Esophagus squamous epithelium (tissue), 5 donors: ENCODE measurements around the gene ADAM22. TPM values are rescaled to one million over a fixed set of nuclear protein-coding genes. Genes with fewer than 3 reads are reported as not detected.

Source experiments
- DNase-seq: peaks from one replicate; lab custom pipeline; 2025; lab: John Stamatoyannopoulos, UW
- H3K27ac ChIP-seq, 4 donors: fragments of 200-600 bp; sonication (generic); one replicate each; pipeline ENCODE4 v1.5.1; 2016 to 2019; ENCODE audit warnings: mild to moderate bottlenecking in 1 of 4
- H3K27me3 ChIP-seq, 4 donors: fragments of 200-600 bp; sonication (generic); 1 replicate in 3 of 4; 2 replicates in 1 of 4; pipeline versions ENCODE4 v1.5.1 to v1.6.0; 2017 to 2021; ENCODE audit warnings: antibody characterized with exemption in 1 of 4
- H3K36me3 ChIP-seq, 3 donors: fragments of 200-600 bp; sonication (generic); one replicate each; pipeline ENCODE4 v1.5.1; 2016 to 2019
- H3K4me1 ChIP-seq, 3 donors: fragments of 200-600 bp; sonication (generic); one replicate each; pipeline ENCODE4 v1.5.1; 2017 to 2019
- H3K4me3 ChIP-seq, 4 donors: fragments of 200-600 bp; sonication (generic); 1 replicate in 3 of 4; 2 replicates in 1 of 4; pipeline ENCODE4 v1.5.1; 2016 to 2019; ENCODE audit warnings: mild to moderate bottlenecking in 2 of 4, moderate library complexity in 1 of 4
- H3K9me3 ChIP-seq, 3 donors: fragments of 200-600 bp; sonication (generic); one replicate each; pipeline ENCODE4 v1.5.1; 2016 to 2019
- POLR2A ChIP-seq, 4 donors: fragments of 450-650 bp; IDR thresholded peaks; one replicate each; pipeline ENCODE4 v1.6.1; 2017; ENCODE audit warnings: antibody characterized with exemption in 4 of 4, mild to moderate bottlenecking in 4 of 4, moderate library complexity in 3 of 4
- WGBS, 2 donors: methylation state at CpG; one replicate each; pipeline ENCODE4 v1.1.5; 2018; 5-methylcytosine and 5-hydroxymethylcytosine counted together
- intact Hi-C: fragments of 100-400 bp; cut with DNase I; formaldehyde crosslinking; loops from one replicate; pipeline ENCODE4 v1.15.0; 2022
- total RNA-seq, 4 donors: library from RNA; depleted of rRNA; stranded (reverse); fragments of >200 nt; gene quantifications; one replicate each; pipeline ENCODE4 v1.1.0, GENCODE V29; 2016
- TF ChIP-seq, protein P1 (sequence below), 6 experiments: fragments of 450-650 bp in 4 of 6; fragments of 200-600 bp in 2 of 6; sonication (generic) in 2 of 6; IDR thresholded peaks; one replicate each; pipeline ENCODE4 v1.5.1; 2016 to 2019; ENCODE audit warnings: antibody characterized with exemption in 6 of 6, mild to moderate bottlenecking in 4 of 6, moderate library complexity in 4 of 6
- donor health status: DM: yes; HTN: yes; CAD: no.

Gene ADAM22
- total RNA-seq, 4 donors from 2014 or later, result 0.61 to 1.4 (median 1.1) TPM

DNA sequence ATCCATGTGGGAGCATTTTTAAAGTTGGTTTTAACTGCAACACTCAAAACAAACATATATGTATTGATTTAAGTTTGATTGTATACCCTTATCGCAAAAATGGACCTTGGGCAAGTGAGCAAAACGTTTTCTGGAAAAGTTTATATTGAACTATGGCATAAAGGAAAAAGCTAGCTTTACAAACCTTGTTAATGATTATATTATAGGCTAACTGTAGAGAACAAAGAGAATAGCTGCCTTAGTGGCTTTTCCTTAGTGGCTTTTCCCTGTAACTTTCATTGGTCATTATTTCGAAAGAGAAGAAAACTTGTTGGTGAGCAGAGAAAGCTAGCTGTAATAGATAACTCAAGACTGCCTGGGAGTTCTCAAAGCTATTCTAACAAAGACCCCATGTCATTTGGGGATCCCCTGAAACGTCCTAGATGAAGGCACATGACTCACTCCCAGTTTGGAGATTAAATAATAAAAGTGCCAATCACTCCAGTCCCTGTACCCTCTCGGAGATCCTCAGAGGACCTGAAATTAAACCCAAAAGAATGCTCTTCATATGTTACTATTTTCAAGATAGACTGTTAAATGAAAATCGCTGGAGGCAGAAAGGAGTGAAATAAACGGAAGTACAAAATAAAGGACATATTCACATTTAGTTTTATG lies 193.7 kb downstream of the ADAM22 start:
- intact Hi-C loops, result no loop called here
- Histone ChIP-seq H3K36me3 (no peaks in the 10 kb centered on the region), H3K27me3 (no peaks in the 10 kb centered on the region), H3K4me3 (no peak overlapping the region), H3K27ac (no peak overlapping the region), H3K4me1 (no peaks in the 10 kb centered on the region), H3K9me3 (no peaks in the 10 kb centered on the region)
- no peak for DNase-seq
- 54 to 69% methylated on average over 7 of the region's 7 CpGs for WGBS, 2 donors
- TF ChIP-seq POLR2A (IDR thresholded peaks at IDR 0.05), result no peak
- TF ChIP-seq, protein P1, sequence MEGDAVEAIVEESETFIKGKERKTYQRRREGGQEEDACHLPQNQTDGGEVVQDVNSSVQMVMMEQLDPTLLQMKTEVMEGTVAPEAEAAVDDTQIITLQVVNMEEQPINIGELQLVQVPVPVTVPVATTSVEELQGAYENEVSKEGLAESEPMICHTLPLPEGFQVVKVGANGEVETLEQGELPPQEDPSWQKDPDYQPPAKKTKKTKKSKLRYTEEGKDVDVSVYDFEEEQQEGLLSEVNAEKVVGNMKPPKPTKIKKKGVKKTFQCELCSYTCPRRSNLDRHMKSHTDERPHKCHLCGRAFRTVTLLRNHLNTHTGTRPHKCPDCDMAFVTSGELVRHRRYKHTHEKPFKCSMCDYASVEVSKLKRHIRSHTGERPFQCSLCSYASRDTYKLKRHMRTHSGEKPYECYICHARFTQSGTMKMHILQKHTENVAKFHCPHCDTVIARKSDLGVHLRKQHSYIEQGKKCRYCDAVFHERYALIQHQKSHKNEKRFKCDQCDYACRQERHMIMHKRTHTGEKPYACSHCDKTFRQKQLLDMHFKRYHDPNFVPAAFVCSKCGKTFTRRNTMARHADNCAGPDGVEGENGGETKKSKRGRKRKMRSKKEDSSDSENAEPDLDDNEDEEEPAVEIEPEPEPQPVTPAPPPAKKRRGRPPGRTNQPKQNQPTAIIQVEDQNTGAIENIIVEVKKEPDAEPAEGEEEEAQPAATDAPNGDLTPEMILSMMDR (IDR thresholded peaks at IDR 0.05), result no peak

DNA sequence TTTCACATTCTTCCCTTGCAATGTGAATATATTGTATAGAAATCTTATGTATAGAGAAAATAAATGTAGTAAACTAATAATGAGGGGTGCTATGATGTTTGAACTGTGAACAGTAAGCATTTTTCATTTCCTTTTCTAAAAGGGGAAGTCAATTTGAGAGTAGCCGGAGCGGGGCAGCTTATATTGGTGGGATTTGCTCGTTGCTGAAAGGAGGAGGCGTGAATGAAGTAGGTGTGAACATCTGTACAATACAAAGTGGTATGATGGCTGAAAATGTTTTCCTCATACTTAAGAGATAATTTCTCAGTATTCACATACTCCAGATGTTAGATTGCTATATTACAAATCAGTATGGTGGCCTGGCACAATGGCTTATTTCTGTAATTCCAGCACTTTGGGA lies 198.7 kb downstream of the ADAM22 start:
- no peak for TF ChIP-seq POLR2A (IDR thresholded peaks at IDR 0.05)
- TF ChIP-seq, protein P1 (IDR thresholded peaks at IDR 0.05), result no peak
- WGBS, 2 donors, result 84 to 94% methylated on average over 4 of the region's 4 CpGs

DNA sequence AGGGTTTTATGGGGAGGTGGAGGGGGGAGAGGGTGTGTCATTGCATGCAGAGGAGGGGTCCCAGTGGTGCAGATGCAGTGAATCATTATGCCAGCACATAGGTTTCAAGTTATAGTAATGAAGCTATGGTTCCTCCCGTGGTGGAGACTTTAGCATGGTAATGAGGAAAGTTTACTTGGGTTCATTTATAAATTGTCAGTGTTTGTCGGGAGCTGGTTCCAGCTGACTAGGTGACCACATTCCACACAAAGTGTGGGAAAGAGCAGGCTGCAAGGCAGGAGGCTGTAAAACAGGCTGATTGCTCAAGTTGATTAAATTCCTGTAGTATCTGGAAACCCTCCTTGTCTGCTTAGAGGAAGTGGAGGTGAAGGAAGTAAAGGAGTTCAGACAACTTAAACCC lies 206.9 kb downstream of the ADAM22 start:
- Histone ChIP-seq H3K9me3 (no peaks in the 10 kb centered on the region), H3K36me3 (no peaks in the 10 kb centered on the region), H3K4me3 (no peak overlapping the region), H3K4me1 (no peaks in the 10 kb centered on the region), H3K27me3 (no peaks in the 10 kb centered on the region), H3K27ac (no peak overlapping the region)
- 13 to 53% methylated on average over 2 of the region's 2 CpGs for WGBS, 2 donors
- TF ChIP-seq, protein P1 (IDR thresholded peaks at IDR 0.05), result no peak
- TF ChIP-seq POLR2A (IDR thresholded peaks at IDR 0.05), result no peak
- no peak for DNase-seq
- intact Hi-C loops, result no loop called here

More for the DNA sequence above, 198.7 kb downstream of the ADAM22 start:
- Histone ChIP-seq H3K4me3 (no peak overlapping the region), H3K9me3 (no peaks in the 10 kb centered on the region), H3K4me1 (no peaks in the 10 kb centered on the region), H3K36me3 (no peaks in the 10 kb centered on the region), H3K27me3 (no peaks in the 10 kb centered on the region), H3K27ac (no peak overlapping the region)
- no peak for DNase-seq
- intact Hi-C loops, result no loop called here

DNA sequence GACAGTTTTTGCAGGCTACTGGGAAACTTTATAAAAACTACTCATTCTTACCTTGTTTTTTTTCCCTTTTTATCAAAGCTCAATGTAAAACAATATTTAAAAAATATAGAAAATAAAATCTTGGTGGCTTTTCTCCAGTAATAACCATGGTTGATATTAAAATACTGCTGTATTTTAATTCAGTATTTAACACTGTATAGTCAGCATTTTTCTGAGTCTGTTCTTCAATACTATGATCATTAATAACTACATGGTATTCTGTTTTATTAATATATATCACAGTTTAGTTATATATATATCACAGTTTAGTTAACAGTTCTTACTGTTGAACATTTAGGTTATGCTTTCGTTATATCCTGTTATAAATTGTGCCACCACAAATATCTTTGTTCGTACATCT lies 207.4 kb downstream of the ADAM22 start:
- WGBS, 2 donors, result 92 to 93% methylated on average over 2 of the region's 2 CpGs
- intact Hi-C loops, result no loop called here

DNA sequence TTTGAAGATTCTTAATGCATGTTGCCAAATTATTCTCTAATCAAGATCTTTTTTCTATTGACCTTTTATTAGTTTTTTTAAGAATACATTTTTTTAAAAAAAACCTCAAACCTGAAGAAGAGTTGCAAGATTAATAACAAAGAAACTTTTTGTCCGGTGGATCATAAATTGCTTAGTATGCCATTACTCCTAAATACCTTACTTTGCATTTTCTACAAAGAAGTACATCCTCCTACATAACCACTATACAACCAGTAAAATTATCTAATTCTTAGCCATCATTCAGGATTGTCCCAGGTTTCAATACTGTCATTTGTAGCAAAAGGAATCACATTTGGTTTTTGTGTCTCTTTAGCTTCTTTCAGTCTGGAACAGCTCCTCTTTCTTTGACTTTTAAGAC lies 207.9 kb downstream of the ADAM22 start:
- Histone ChIP-seq H3K36me3 (no peaks in the 10 kb centered on the region), H3K4me1 (no peaks in the 10 kb centered on the region), H3K4me3 (no peak overlapping the region), H3K27me3 (no peaks in the 10 kb centered on the region), H3K9me3 (no peaks in the 10 kb centered on the region), H3K27ac (no peak overlapping the region)
- TF ChIP-seq, protein P1 (IDR thresholded peaks at IDR 0.05), result no peak
- no peak for TF ChIP-seq POLR2A (IDR thresholded peaks at IDR 0.05)
- WGBS, 2 donors, result 77 to 97% methylated on average over 1 of the region's 1 CpG
- no peak for DNase-seq
- intact Hi-C loops, result no loop called here

More for the DNA sequence above, 207.4 kb downstream of the ADAM22 start:
- no peak for TF ChIP-seq POLR2A (IDR thresholded peaks at IDR 0.05)
- TF ChIP-seq, protein P1 (IDR thresholded peaks at IDR 0.05), result no peak
- H3K4me3 ChIP-seq, result no peak overlapping the region
- H3K36me3 ChIP-seq, result no peaks in the 10 kb centered on the region
- no peaks in the 10 kb centered on the region for H3K27me3 ChIP-seq
- no peaks in the 10 kb centered on the region for H3K4me1 ChIP-seq
- no peak for DNase-seq
- H3K27ac ChIP-seq, result no peak overlapping the region
- H3K9me3 ChIP-seq, result no peaks in the 10 kb centered on the region
